ENCODE results near the gene PTAFR.

The PTAFR gene

GRCh38 chr1:28163496-28164161 is 12.9 kb downstream of the PTAFR start:
- no peak for TF ChIP-seq ZNF274 (IDR thresholded peaks at IDR 0.05; ENCODE audit: low read depth, low read length)
- H3K4me3 ChIP-seq (ENCODE audit: low read length): no peak overlapping the region

GRCh38 chr1:28162151-28162550 is 14.3 kb downstream of the PTAFR start:
- TF ChIP-seq ZNF274 (IDR thresholded peaks at IDR 0.05; ENCODE audit: low read depth, low read length): no peak
- no peak overlapping the region for H3K4me3 ChIP-seq (ENCODE audit: low read length)

- no peak for TF ChIP-seq ZNF274 (IDR thresholded peaks at IDR 0.05; ENCODE audit: low read depth, low read length)
- H3K4me3 ChIP-seq (ENCODE audit: low read length): no peak overlapping the region
Measured at GRCh38 chr1:28161751-28162150, 14.7 kb downstream of the PTAFR start.

GRCh38 chr1:28160782-28161266 is 15.7 kb downstream of the PTAFR start:
- H3K4me3 ChIP-seq (ENCODE audit: low read length): no peak overlapping the region
- TF ChIP-seq ZNF274 (IDR thresholded peaks at IDR 0.05; ENCODE audit: low read depth, low read length): no peak

- TF ChIP-seq ZNF274 (IDR thresholded peaks at IDR 0.05; ENCODE audit: low read depth, low read length): no peak
- no peak overlapping the region for H3K4me3 ChIP-seq (ENCODE audit: low read length)
Measured at GRCh38 chr1:28159680-28160079, 16.8 kb downstream of the PTAFR start.

GRCh38 chr1:28159243-28159642 is 17.2 kb downstream of the PTAFR start:
- no peak for TF ChIP-seq ZNF274 (IDR thresholded peaks at IDR 0.05; ENCODE audit: low read depth, low read length)
- H3K4me3 ChIP-seq (ENCODE audit: low read length): no peak overlapping the region

GRCh38 chr1:28157894-28158293 is 18.6 kb downstream of the PTAFR start:
- TF ChIP-seq ZNF274 (IDR thresholded peaks at IDR 0.05; ENCODE audit: low read depth, low read length): no peak
- H3K4me3 ChIP-seq (ENCODE audit: low read length): no peak overlapping the region

- no peak overlapping the region for H3K4me3 ChIP-seq (ENCODE audit: low read length)
Measured at GRCh38 chr1:28156821-28157220, 19.7 kb downstream of the PTAFR start.

GRCh38 chr1:28155628-28156027 is 20.9 kb downstream of the PTAFR start:
- H3K4me3 ChIP-seq (ENCODE audit: low read length): no peak overlapping the region
- no peak for TF ChIP-seq ZNF274 (IDR thresholded peaks at IDR 0.05; ENCODE audit: low read depth, low read length)

More at GRCh38 chr1:28156821-28157220, 19.7 kb downstream of the PTAFR start:
- TF ChIP-seq ZNF274 (IDR thresholded peaks at IDR 0.05; ENCODE audit: low read depth, low read length): no peak

GRCh38 chr1:28154078-28154594 is 22.4 kb downstream of the PTAFR start:
- no peak for TF ChIP-seq ZNF274 (IDR thresholded peaks at IDR 0.05; ENCODE audit: low read depth, low read length)
- no peak overlapping the region for H3K4me3 ChIP-seq (ENCODE audit: low read length)

GRCh38 chr1:28150125-28150780 is 26.2 kb downstream of the PTAFR start:
- H3K4me3 ChIP-seq (ENCODE audit: low read length): no peak overlapping the region
- no peak for TF ChIP-seq ZNF274 (IDR thresholded peaks at IDR 0.05; ENCODE audit: low read depth, low read length)

- H3K4me3 ChIP-seq (ENCODE audit: low read length): no peak overlapping the region
- no peak for TF ChIP-seq ZNF274 (IDR thresholded peaks at IDR 0.05; ENCODE audit: low read depth, low read length)
Measured at GRCh38 chr1:28148880-28149195, 27.7 kb downstream of the PTAFR start.

GRCh38 chr1:28147264-28148094 is 29.0 kb downstream of the PTAFR start:
- TF ChIP-seq ZNF274 (IDR thresholded peaks at IDR 0.05; ENCODE audit: low read depth, low read length): no peak
- no peak overlapping the region; the same call in 1 of the 2 replicates for H3K4me3 ChIP-seq (ENCODE audit: low read length)

GRCh38 chr1:28145728-28146127 is 30.8 kb downstream of the PTAFR start:
- no peak overlapping the region for H3K4me3 ChIP-seq (ENCODE audit: low read length)
- TF ChIP-seq ZNF274 (IDR thresholded peaks at IDR 0.05; ENCODE audit: low read depth, low read length): no peak

Data from GM08714 (cell line).